ENCODE results near the gene TEDC1. TPM values are rescaled to one million over a fixed set of nuclear protein-coding genes. Genes with fewer than 3 reads are reported as not detected.

TEDC1 gene
- total RNA-seq, 4 donors from 2014 or later = 7.1 to 12.8 (median 7.6) TPM

GRCh38 chr14:105453847-105454246 lies 37.2 kb upstream of the TEDC1 start:
- Histone ChIP-seq H3K27ac (no peak overlapping the region), H3K9me3 (no peaks in the 10 kb centered on the region), H3K36me3 (peaks cover 11 to 97% (median 24%) of the 10 kb centered on the region in 3 donors), H3K4me1 (peaks cover 0 to 6% (median 0%) of the 10 kb centered on the region in 3 donors), H3K27me3 (no peaks in the 10 kb centered on the region), H3K4me3 (no peak overlapping the region)
- intact Hi-C loops (cut with DNase I) = no loop called here
- no peak for DNase-seq
- TF ChIP-seq, protein P1, sequence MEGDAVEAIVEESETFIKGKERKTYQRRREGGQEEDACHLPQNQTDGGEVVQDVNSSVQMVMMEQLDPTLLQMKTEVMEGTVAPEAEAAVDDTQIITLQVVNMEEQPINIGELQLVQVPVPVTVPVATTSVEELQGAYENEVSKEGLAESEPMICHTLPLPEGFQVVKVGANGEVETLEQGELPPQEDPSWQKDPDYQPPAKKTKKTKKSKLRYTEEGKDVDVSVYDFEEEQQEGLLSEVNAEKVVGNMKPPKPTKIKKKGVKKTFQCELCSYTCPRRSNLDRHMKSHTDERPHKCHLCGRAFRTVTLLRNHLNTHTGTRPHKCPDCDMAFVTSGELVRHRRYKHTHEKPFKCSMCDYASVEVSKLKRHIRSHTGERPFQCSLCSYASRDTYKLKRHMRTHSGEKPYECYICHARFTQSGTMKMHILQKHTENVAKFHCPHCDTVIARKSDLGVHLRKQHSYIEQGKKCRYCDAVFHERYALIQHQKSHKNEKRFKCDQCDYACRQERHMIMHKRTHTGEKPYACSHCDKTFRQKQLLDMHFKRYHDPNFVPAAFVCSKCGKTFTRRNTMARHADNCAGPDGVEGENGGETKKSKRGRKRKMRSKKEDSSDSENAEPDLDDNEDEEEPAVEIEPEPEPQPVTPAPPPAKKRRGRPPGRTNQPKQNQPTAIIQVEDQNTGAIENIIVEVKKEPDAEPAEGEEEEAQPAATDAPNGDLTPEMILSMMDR (IDR thresholded peaks at IDR 0.05) = no peak
- TF ChIP-seq POLR2A (IDR thresholded peaks at IDR 0.05) = no peak
- WGBS, 2 donors = 84 to 86% methylated on average over 7 to 8 of the region's 14 CpGs

DNA sequence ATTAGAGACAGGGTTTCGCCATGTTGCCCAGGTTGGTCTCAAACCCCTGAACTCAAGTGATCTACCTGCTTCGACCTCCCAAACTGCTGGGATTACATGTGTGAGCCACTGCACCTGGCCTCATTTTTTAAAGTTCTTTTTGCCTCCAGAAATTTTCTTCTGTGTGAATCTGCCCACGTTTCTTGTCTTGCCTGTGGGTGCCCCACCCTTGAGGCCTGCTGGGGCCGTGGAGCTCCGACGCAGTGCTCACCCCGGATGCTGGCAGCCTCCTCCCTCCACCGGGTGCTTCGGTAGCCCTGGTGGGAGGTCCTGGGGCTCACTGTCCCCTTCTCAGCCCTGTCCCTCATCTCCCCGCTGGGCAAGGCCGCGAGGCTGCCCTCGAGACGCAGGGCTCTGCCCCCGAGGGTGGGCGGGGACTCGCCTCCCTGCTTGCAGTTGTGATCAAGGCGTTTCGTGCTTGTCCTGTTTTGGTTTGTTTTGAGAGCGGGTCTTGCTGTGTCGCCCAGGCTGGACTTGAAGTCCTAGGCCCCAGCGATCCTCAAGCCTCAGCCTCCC lies 35.9 kb upstream of the TEDC1 start:
- intact Hi-C loops (cut with DNase I) = no loop called here
- WGBS, 2 donors = 82 to 88% methylated on average over 6 to 16 of the region's 22 CpGs
- H3K27ac ChIP-seq = no peak overlapping the region

GRCh38 chr14:105455766-105456660 lies 35.0 kb upstream of the TEDC1 start:
- Histone ChIP-seq H3K27me3 (no peaks in the 10 kb centered on the region), H3K9me3 (no peaks in the 10 kb centered on the region), H3K36me3 (peaks cover 16 to 86% (median 23%) of the 10 kb centered on the region in 3 donors), H3K27ac (no peak overlapping the region), H3K4me3 (no peak overlapping the region), H3K4me1 (no peaks in the 10 kb centered on the region)
- TF ChIP-seq POLR2A (IDR thresholded peaks at IDR 0.05) = no peak
- TF ChIP-seq, protein P1 (IDR thresholded peaks at IDR 0.05) = no peak
- 91 to 100% methylated on average over 4 to 9 of the region's 22 CpGs for WGBS, 2 donors
- intact Hi-C loops (cut with DNase I) = no loop called here
- no peak for DNase-seq

More for the DNA sequence above, 35.9 kb upstream of the TEDC1 start:
- H3K9me3 ChIP-seq = no peaks in the 10 kb centered on the region
- DNase-seq = no peak
- H3K27me3 ChIP-seq = no peaks in the 10 kb centered on the region
- TF ChIP-seq, protein P1 (IDR thresholded peaks at IDR 0.05) = no peak
- TF ChIP-seq POLR2A (IDR thresholded peaks at IDR 0.05) = no peak
- H3K4me3 ChIP-seq = no peak overlapping the region
- H3K36me3 ChIP-seq = peaks cover 11 to 86% (median 23%) of the 10 kb centered on the region in 3 donors
- no peaks in the 10 kb centered on the region for H3K4me1 ChIP-seq

- Histone ChIP-seq H3K4me1 (no peaks in the 10 kb centered on the region), H3K4me3 (no peak overlapping the region), H3K27me3 (no peaks in the 10 kb centered on the region), H3K36me3 (peaks cover 16 to 89% (median 30%) of the 10 kb centered on the region in 3 donors), H3K27ac (no peak overlapping the region), H3K9me3 (no peaks in the 10 kb centered on the region)
- intact Hi-C loops (cut with DNase I) = no loop called here
- 100% methylated on average over 1 of the region's 22 CpGs; no CpG with 5 or more reads in 1 of the 2 donors for WGBS, 2 donors
- no peak for DNase-seq
- no peak for TF ChIP-seq POLR2A (IDR thresholded peaks at IDR 0.05)
- TF ChIP-seq, protein P1 (IDR thresholded peaks at IDR 0.05) = no peak
Observed at GRCh38 chr14:105456736-105457617, 34.1 kb upstream of the TEDC1 start.
